Lung (tissue), 12 donors: ENCODE results near the gene CAMK2G. TPM values are rescaled to one million over a fixed set of nuclear protein-coding genes. Genes with fewer than 3 reads are reported as not detected.

ENCODE experiments used
- ATAC-seq: fragments of 200-7000 bp; cut with Tn5 transposase; one replicate; pipeline ENCODE4 v1.9.1; 2020; ENCODE audit warnings: moderate number of reproducible peaks; ENCODE audit not compliant: insufficient read depth, low FRiP score
- DNase-seq, 3 donors: peaks; one replicate each; pipeline ENCODE4 v3.0.0-alpha.2; 2013 to 2017
- H3K27ac ChIP-seq, 2 donors: one replicate each; pipeline ENCODE4 v1.5.1; 2013; ENCODE audit warnings: mild to moderate bottlenecking in 2 of 2, moderate library complexity in 2 of 2, control low read depth in 1 of 2, inconsistent platforms in 1 of 2, low read depth in 1 of 2, low read length in 1 of 2
- H3K27me3 ChIP-seq, 3 donors: one replicate each; pipeline ENCODE4 v1.5.1; 2013; ENCODE audit warnings: low read length in 2 of 3; ENCODE audit not compliant: control insufficient read depth in 3 of 3, insufficient read depth in 3 of 3
- H3K36me3 ChIP-seq, 4 donors: one replicate each; pipeline ENCODE4 v1.5.1; 2013; ENCODE audit warnings: low read length in 4 of 4, mild to moderate bottlenecking in 1 of 4, moderate library complexity in 1 of 4; ENCODE audit not compliant: control insufficient read depth in 4 of 4, insufficient read depth in 4 of 4
- H3K4me1 ChIP-seq, 5 donors: one replicate each; pipeline ENCODE4 v1.5.1; 2013; ENCODE audit warnings: low read length in 5 of 5, mild to moderate bottlenecking in 2 of 5, moderate library complexity in 1 of 5; ENCODE audit not compliant: control insufficient read depth in 5 of 5, insufficient read depth in 5 of 5
- H3K4me3 ChIP-seq: one replicate; pipeline ENCODE4 v1.5.1; 2013; ENCODE audit warnings: mild to moderate bottlenecking, control low read depth, moderate library complexity
- H3K9ac ChIP-seq, 2 donors: one replicate each; pipeline ENCODE4 v1.5.1; 2013; ENCODE audit warnings: low read length in 2 of 2, control low read depth in 1 of 2; ENCODE audit not compliant: insufficient read depth in 1 of 2
- H3K9me3 ChIP-seq, 4 donors: one replicate each; pipeline ENCODE4 v1.5.1; 2013; ENCODE audit warnings: low read length in 3 of 4, mild to moderate bottlenecking in 1 of 4, moderate library complexity in 1 of 4; ENCODE audit not compliant: control insufficient read depth in 4 of 4, insufficient read depth in 3 of 4
- CTCF ChIP-seq: IDR thresholded peaks from 2 replicates; pipeline ENCODE4 v1.5.1; 2012; ENCODE audit warnings: mild to moderate bottlenecking; ENCODE audit errors: control extremely low read depth, extremely low read depth
- WGBS, 2 donors: extraction: QIAGEN DNeasy Blood & Tissue Kit; methylation state at CpG; one replicate each; pipeline ENCODE4 v1.1.7; 2013; 5-methylcytosine and 5-hydroxymethylcytosine counted together
- polyA plus RNA-seq, 2 donors: library from polyadenylated mRNA; stranded (reverse); fragments of 200-250 nt; gene quantifications; one replicate each; pipeline ENCODE4 v1.2.1, GENCODE V29; 2013
- total RNA-seq, 2 donors: library from RNA; depleted of rRNA in 1 of 2; stranded (reverse); fragments of >200 nt in 1 of 2; gene quantifications; one replicate each; pipeline ENCODE4 v1.2.1, GENCODE V29; 2014 to 2021
- donor health status: control.
- donor health status: control.
- donor health status: Bipolar disorder and iron deficiency.
- donor health status: healthy.
- donor health status: DM: yes; HTN: yes; CAD: no.

CAMK2G gene
- total and polyA plus RNA-seq, 4 donors, result 15.8 to 41.1 (median 29.0) TPM

- Histone ChIP-seq H3K36me3 (peaks cover 7 to 38% (median 28%) of the 10 kb centered on the region in 4 donors), H3K4me1 (peaks cover 9 to 27% (median 13%) of the 10 kb centered on the region in 5 donors), H3K9ac (no peak overlapping the region), H3K9me3 (no peaks in the 10 kb centered on the region), H3K4me3 (peak overlapping the region; percentile 3), H3K27ac (peak overlapping the region in 1 of 2 donors; percentile 15), H3K27me3 (no peaks in the 10 kb centered on the region)
- 25 to 40% methylated on average over 5 of the region's 5 CpGs for WGBS, 2 donors
- peak in 1 of 3 donors; percentile 22 for DNase-seq
- no peak for TF ChIP-seq CTCF
- ATAC-seq, result no peak
These were observed 99.7 kb downstream of the CAMK2G start for GRCh38 chr10:73774637-73775036.

- peaks cover 14 to 44% (median 37%) of the 10 kb centered on the region in 4 donors for H3K36me3 ChIP-seq
- 2 to 6% methylated on average over 29 of the region's 29 CpGs for WGBS, 2 donors
- H3K27ac ChIP-seq, result peak overlapping the region; percentile 96 to 99
- ATAC-seq (no peak), DNase-seq (no peak)
- H3K27me3 ChIP-seq, result no peaks in the 10 kb centered on the region
- no peak for TF ChIP-seq CTCF
- peak overlapping the region; percentile 57 to 76 for H3K9ac ChIP-seq
- H3K9me3 ChIP-seq, result no peaks in the 10 kb centered on the region
- peaks cover 9 to 27% (median 13%) of the 10 kb centered on the region in 5 donors for H3K4me1 ChIP-seq
- H3K4me3 ChIP-seq, result peak overlapping the region; percentile 87
These were observed 101.0 kb downstream of the CAMK2G start for GRCh38 chr10:73773152-73773879.

GRCh38 chr10:73772281-73773151 is 101.8 kb downstream of the CAMK2G start:
- WGBS, 2 donors, result 0% methylated on average over 76 to 101 of the region's 101 CpGs
- Histone ChIP-seq H3K4me1 (peaks cover 9 to 27% (median 13%) of the 10 kb centered on the region in 5 donors), H3K9ac (peak overlapping the region; percentile 57 to 76), H3K27ac (peak overlapping the region; percentile 96 to 99), H3K9me3 (no peaks in the 10 kb centered on the region), H3K4me3 (peak overlapping the region; percentile 87), H3K27me3 (no peaks in the 10 kb centered on the region), H3K36me3 (peaks cover 17 to 44% (median 42%) of the 10 kb centered on the region in 4 donors)
- no peak for TF ChIP-seq CTCF
- ATAC-seq (peak; percentile 79), DNase-seq (peak; percentile 86 to 92 (median 91))
